HepG2 (cell line): ENCODE results near the gene NPPB. TPM values are rescaled to one million over a fixed set of nuclear protein-coding genes. Genes with fewer than 3 reads are reported as not detected.

Source experiments
- ATAC-seq: fragments of 200-7000 bp; cut with Tn5 transposase; 3 replicates; pipeline ENCODE4 v1.9.1; 2020; ENCODE audit warnings: mild to moderate bottlenecking, moderate library complexity
- BruUV-seq: library from RNA; stranded (reverse); fragments of 400-500 nt; replicated peaks from 2 replicates; lab custom pipeline; 2021; lab: Mats Ljungman, UMichigan
- CTCF ChIA-PET: fragments of 300-600 bp; formaldehyde crosslinking; extraction: SDS; loops from one replicate; lab custom pipeline; 2021; ENCODE audit warnings: low total read pairs, inconsistent platforms, low intra/inter-chr PET ratio; lab: Yijun Ruan, JAX
- POLR2A ChIA-PET: fragments of 350-600 bp; sonication (Branson Sonifier 250); formaldehyde crosslinking; loops from one replicate; lab custom pipeline; 2020; ENCODE audit warnings: antibody characterized with exemption, inconsistent platforms; lab: Yijun Ruan, JAX
- DNase-seq: peaks from one replicate; pipeline ENCODE4 v3.0.0-alpha.2; 2015; ENCODE audit warnings: low spot score
- FAIRE-seq: peaks from 3 replicates; lab custom pipeline; 2011; peaks lifted over from hg19 to GRCh38; lab: Jason Lieb, UNC
- H2AFZ ChIP-seq: one replicate; pipeline ENCODE4 v1.6.1; 2011; ENCODE audit warnings: low read length, inconsistent platforms
- H3K27ac ChIP-seq: fragments of 300-600 bp; 3 replicates; pipeline ENCODE4 v1.8.0; 2011; ENCODE audit warnings: mixed run types, mild to moderate bottlenecking, mixed read lengths, low read length, inconsistent platforms; ENCODE audit not compliant: insufficient read depth; ENCODE audit errors: extremely low read length
- H3K27me3 ChIP-seq, 2 experiments: fragments of 200-600 bp in 1 of 2; 2 replicates in 1 of 2; 3 replicates in 1 of 2; pipeline versions ENCODE4 v1.6.0 to v1.8.0; 2011; ENCODE audit warnings: low read length in 2 of 2, mild to moderate bottlenecking in 2 of 2, moderate library complexity in 2 of 2, inconsistent platforms in 1 of 2; ENCODE audit not compliant: insufficient read depth in 2 of 2, control insufficient read depth in 1 of 2
- H3K36me3 ChIP-seq, 2 experiments: fragments of 200-600 bp in 1 of 2; replicated peaks in 1 of 2; 2 replicates in 1 of 2; 3 replicates in 1 of 2; pipeline versions ENCODE4 v1.5.1 to v1.8.0; 2011; ENCODE audit warnings: low read length in 2 of 2, inconsistent platforms in 1 of 2; ENCODE audit not compliant: insufficient read depth in 2 of 2, control insufficient read depth in 1 of 2
- H3K4me1 ChIP-seq: 2 replicates; pipeline ENCODE4 v1.5.1; 2012; ENCODE audit warnings: low read length, inconsistent platforms; ENCODE audit not compliant: insufficient read depth
- H3K4me2 ChIP-seq: 2 replicates; pipeline ENCODE4 v1.6.0; 2011; ENCODE audit warnings: low read depth, low read length, inconsistent platforms
- H3K4me3 ChIP-seq, 3 experiments: fragments of 200-600 bp in 1 of 3; sonication (generic), shearing (Covaris generic) in 1 of 3; replicated peaks in 1 of 3; 2 replicates each; pipeline ENCODE4 v1.5.1; 2011 to 2016; ENCODE audit warnings: low read length in 3 of 3, inconsistent platforms in 2 of 3, low read depth in 2 of 3, mild to moderate bottlenecking in 2 of 3, control low read depth in 1 of 3, mixed read lengths in 1 of 3; ENCODE audit not compliant: insufficient read depth in 1 of 3
- H3K79me2 ChIP-seq: one replicate; pipeline ENCODE4 v1.6.1; 2011; ENCODE audit warnings: low read length, inconsistent platforms; ENCODE audit not compliant: insufficient read depth
- H3K9ac ChIP-seq: 2 replicates; pipeline ENCODE4 v1.6.0; 2011; ENCODE audit warnings: mild to moderate bottlenecking, low read depth, low read length, inconsistent platforms; ENCODE audit not compliant: insufficient read depth
- H3K9me3 ChIP-seq: 2 replicates; pipeline ENCODE4 v1.5.1; 2012; ENCODE audit warnings: mild to moderate bottlenecking, low read length
- H4K20me1 ChIP-seq: 2 replicates; pipeline ENCODE4 v1.6.0; 2011; ENCODE audit warnings: inconsistent platforms, mild to moderate bottlenecking, low read length, moderate library complexity; ENCODE audit not compliant: insufficient read depth
- AHR ChIP-seq: IDR thresholded peaks from 2 replicates; pipeline ENCODE4 v1.6.1; 2018; ENCODE audit warnings: missing genetic modification reagents, missing compliant biosample characterization
- CSRNP2 ChIP-seq: sonication (generic); formaldehyde crosslinking; conservative IDR thresholded peaks from 2 replicates; pipeline ENCODE4 v1.8.0; 2022; ENCODE audit warnings: low read depth, missing genetic modification reagents
- DMTF1 ChIP-seq: sonication (generic); formaldehyde crosslinking; IDR thresholded peaks from 2 replicates; pipeline ENCODE4 v1.4.0; 2020; ENCODE audit warnings: mild to moderate bottlenecking, missing genetic modification reagents
- EZH2 ChIP-seq: conservative IDR thresholded peaks from 2 replicates; pipeline ENCODE4 v1.6.1; 2012; ENCODE audit warnings: mild to moderate bottlenecking, low read depth, low read length, moderate library complexity
- HHEX ChIP-seq: IDR thresholded peaks from 2 replicates; pipeline ENCODE4 v1.6.1; 2016; ENCODE audit warnings: control low read depth
- KDM1A ChIP-seq: IDR thresholded peaks from 2 replicates; pipeline ENCODE4 v1.6.1; 2016; ENCODE audit warnings: missing compliant biosample characterization
- KLF16 ChIP-seq, 2 experiments: sonication (generic) in 1 of 2; formaldehyde crosslinking in 1 of 2; IDR thresholded peaks; 2 replicates each; pipeline versions ENCODE4 v1.6.1 to v1.8.0; 2016 to 2023; ENCODE audit warnings: missing genetic modification reagents in 2 of 2, missing compliant biosample characterization in 1 of 2
- MTA3 ChIP-seq: sonication (generic); formaldehyde crosslinking; IDR thresholded peaks from 2 replicates; pipeline ENCODE4 v1.4.0; 2020; ENCODE audit warnings: missing genetic modification reagents
- POLR2G ChIP-seq: fragments of 200-400 bp; formaldehyde crosslinking; IDR thresholded peaks from 2 replicates; pipeline ENCODE4 v1.6.1; 2018; ENCODE audit warnings: mild to moderate bottlenecking, low read depth, low read length, moderate library complexity
- REPIN1 ChIP-seq: sonication (generic); formaldehyde crosslinking; IDR thresholded peaks from 2 replicates; pipeline ENCODE4 v1.8.0; 2022; ENCODE audit warnings: missing genetic modification reagents, low read depth, mild to moderate bottlenecking, borderline replicate concordance
- ZBTB42 ChIP-seq: sonication (generic); formaldehyde crosslinking; IDR thresholded peaks from 2 replicates; pipeline ENCODE4 v1.5.0; 2020; ENCODE audit warnings: mild to moderate bottlenecking, missing genetic modification reagents
- ZNF350 ChIP-seq: sonication (generic); formaldehyde crosslinking; IDR thresholded peaks from 2 replicates; pipeline ENCODE4 v1.4.0; 2020; ENCODE audit warnings: mild to moderate bottlenecking, low read depth, missing genetic modification reagents, borderline replicate concordance
- ZNF451 ChIP-seq: sonication (generic); formaldehyde crosslinking; IDR thresholded peaks from 2 replicates; pipeline ENCODE4 v1.5.0; 2020; ENCODE audit warnings: mild to moderate bottlenecking, missing genetic modification reagents
- ZNF616 ChIP-seq: sonication (generic); formaldehyde crosslinking; IDR thresholded peaks from 2 replicates; pipeline ENCODE4 v1.5.0; 2020; ENCODE audit warnings: low read depth, mild to moderate bottlenecking, missing genetic modification reagents
- ZNF850 ChIP-seq: sonication (generic); formaldehyde crosslinking; conservative IDR thresholded peaks from 2 replicates; pipeline ENCODE4 v1.9.0; 2021; ENCODE audit warnings: mild to moderate bottlenecking, missing genetic modification reagents
- ZNF883 ChIP-seq: sonication (generic); formaldehyde crosslinking; IDR thresholded peaks from 2 replicates; pipeline ENCODE4 v1.5.1; 2020; ENCODE audit warnings: mild to moderate bottlenecking, missing genetic modification reagents; ENCODE audit errors: not compliant biosample characterization
- ZSCAN25 ChIP-seq: sonication (generic); formaldehyde crosslinking; IDR thresholded peaks from 2 replicates; pipeline ENCODE4 v1.8.0; 2022; ENCODE audit warnings: mild to moderate bottlenecking, missing genetic modification reagents
- WGBS: methylation state at CpG from one replicate; pipeline ENCODE4 v1.1.6; 2017; ENCODE audit warnings: low lambda C conversion rate; 5-methylcytosine and 5-hydroxymethylcytosine counted together
- in situ Hi-C: cut with HindIII; loops from 2 replicates; pipeline ENCODE4 v1.10.0; 2017; ENCODE audit warnings: low pct_unique_long_range_greater_than_20kb; ENCODE audit not compliant: extremely low pct_ligation_motif_present
- intact Hi-C: fragments of 100-400 bp; cut with micrococcal nuclease; formaldehyde crosslinking; loops from one replicate; pipeline ENCODE4 v1.10.0; 2022; ENCODE audit not compliant: unreplicated experiment
- polyA plus RNA-seq, 8 experiments: library from polyadenylated mRNA; depleted of rRNA in 3 of 8; stranded (reverse) in 7 of 8; unstranded in 1 of 8; fragments of >200 nt; fragmentation: Illumina TruSeq in 4 of 8; extraction: Trizol in 4 of 8; gene quantifications; 2 replicates each; pipeline versions ENCODE4 v1.2.1 to v1.2.3, GENCODE V29; 2011 to 2016; ENCODE audit warnings: low read depth in 4 of 8, missing spikeins in 1 of 8, mixed read lengths in 1 of 8; ENCODE audit not compliant: insufficient read depth in 1 of 8
- total RNA-seq, 5 experiments: library from RNA; depleted of rRNA; stranded (reverse); fragments of >200 nt; fragmentation: Illumina TruSeq; extraction: Trizol; gene quantifications; 2 replicates each; pipeline ENCODE4 v1.2.3, GENCODE V29; 2016; ENCODE audit warnings: low read depth in 1 of 5
- TF ChIP-seq, protein P1 (sequence below): IDR thresholded peaks from 2 replicates; pipeline ENCODE4 v1.6.1; 2012; ENCODE audit warnings: low read length, improper control_type of control experiment

The NPPB gene
- total and polyA plus RNA-seq, 2 of the 13 experiments (the other 11 are each of a cell fraction or from before 2014, with no cell fraction given) = 1.9 TPM; not detected in 1

DNA sequence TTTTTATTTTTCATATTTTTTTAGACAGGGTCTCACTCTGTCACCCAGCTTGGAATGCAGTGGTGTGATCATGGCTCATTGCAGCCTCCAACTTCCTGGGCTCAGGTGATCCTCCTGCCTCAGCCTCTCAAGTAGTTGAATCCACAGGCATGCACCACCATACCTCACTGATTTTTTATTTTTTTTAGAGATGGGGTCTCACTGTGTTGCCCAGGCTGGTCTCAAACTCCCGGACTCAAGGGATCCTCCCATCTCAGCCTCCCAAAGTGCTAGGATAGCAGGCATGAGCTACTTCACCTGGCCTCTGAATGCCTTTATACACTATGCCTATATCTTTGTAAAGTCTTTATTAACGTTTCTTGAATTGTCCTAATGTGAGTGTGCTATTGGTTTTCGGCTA is 10.4 kb upstream of the NPPB start:
- peaks cover 0 to 3% of the 10 kb centered on the region in 2 experiments; a peak in 2 of 5 replicates for H3K27me3 ChIP-seq
- no peak overlapping the region for H2AFZ ChIP-seq
- FAIRE-seq = no peak
- H3K4me2 ChIP-seq = no peak overlapping the region
- H3K79me2 ChIP-seq = no peaks in the 10 kb centered on the region
- H3K36me3 ChIP-seq = no peaks in the 10 kb centered on the region
- peaks cover 17% of the 10 kb centered on the region for H3K4me1 ChIP-seq
- in situ Hi-C loops = no loop called here
- no peak overlapping the region for H3K4me3 ChIP-seq
- 11% methylated on average over 3 of the region's 3 CpGs for WGBS
- ChIA-PET POLR2A (no interaction called here), CTCF (no interaction called here)
- no TSS peak for BruUV-seq
- no peak for TF ChIP-seq KLF16 (CRISPR knock-in tag; IDR thresholded peaks at IDR 0.05)
- TF ChIP-seq DMTF1 = no peak
- no peak for TF ChIP-seq ZNF616 (CRISPR knock-in tag)
- TF ChIP-seq, protein P1, sequence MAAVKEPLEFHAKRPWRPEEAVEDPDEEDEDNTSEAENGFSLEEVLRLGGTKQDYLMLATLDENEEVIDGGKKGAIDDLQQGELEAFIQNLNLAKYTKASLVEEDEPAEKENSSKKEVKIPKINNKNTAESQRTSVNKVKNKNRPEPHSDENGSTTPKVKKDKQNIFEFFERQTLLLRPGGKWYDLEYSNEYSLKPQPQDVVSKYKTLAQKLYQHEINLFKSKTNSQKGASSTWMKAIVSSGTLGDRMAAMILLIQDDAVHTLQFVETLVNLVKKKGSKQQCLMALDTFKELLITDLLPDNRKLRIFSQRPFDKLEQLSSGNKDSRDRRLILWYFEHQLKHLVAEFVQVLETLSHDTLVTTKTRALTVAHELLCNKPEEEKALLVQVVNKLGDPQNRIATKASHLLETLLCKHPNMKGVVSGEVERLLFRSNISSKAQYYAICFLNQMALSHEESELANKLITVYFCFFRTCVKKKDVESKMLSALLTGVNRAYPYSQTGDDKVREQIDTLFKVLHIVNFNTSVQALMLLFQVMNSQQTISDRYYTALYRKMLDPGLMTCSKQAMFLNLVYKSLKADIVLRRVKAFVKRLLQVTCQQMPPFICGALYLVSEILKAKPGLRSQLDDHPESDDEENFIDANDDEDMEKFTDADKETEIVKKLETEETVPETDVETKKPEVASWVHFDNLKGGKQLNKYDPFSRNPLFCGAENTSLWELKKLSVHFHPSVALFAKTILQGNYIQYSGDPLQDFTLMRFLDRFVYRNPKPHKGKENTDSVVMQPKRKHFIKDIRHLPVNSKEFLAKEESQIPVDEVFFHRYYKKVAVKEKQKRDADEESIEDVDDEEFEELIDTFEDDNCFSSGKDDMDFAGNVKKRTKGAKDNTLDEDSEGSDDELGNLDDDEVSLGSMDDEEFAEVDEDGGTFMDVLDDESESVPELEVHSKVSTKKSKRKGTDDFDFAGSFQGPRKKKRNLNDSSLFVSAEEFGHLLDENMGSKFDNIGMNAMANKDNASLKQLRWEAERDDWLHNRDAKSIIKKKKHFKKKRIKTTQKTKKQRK = no peak
- no peak for TF ChIP-seq KDM1A
- no peak for TF ChIP-seq ZBTB42 (CRISPR knock-in tag)
- TF ChIP-seq CSRNP2 (CRISPR knock-in tag) = no peak
- TF ChIP-seq POLR2G = no peak
- TF ChIP-seq ZNF883 (CRISPR knock-in tag) = no peak
- no peak for TF ChIP-seq ZNF451 (CRISPR knock-in tag)
- no peak for TF ChIP-seq HHEX (CRISPR knock-in tag)
- TF ChIP-seq MTA3 (CRISPR knock-in tag) = no peak
- TF ChIP-seq AHR (CRISPR knock-in tag) = no peak
- no peak for TF ChIP-seq ZSCAN25
- no peak for TF ChIP-seq ZNF850 (CRISPR knock-in tag)
- TF ChIP-seq ZNF350 (CRISPR knock-in tag) = no peak
- no peak for TF ChIP-seq EZH2
- no peak for TF ChIP-seq REPIN1 (CRISPR knock-in tag)
- no peak for ATAC-seq
- intact Hi-C loops = no loop called here
- no peaks in the 10 kb centered on the region for H4K20me1 ChIP-seq
- no peak overlapping the region for H3K27ac ChIP-seq
- no peak overlapping the region for H3K9ac ChIP-seq
- DNase-seq = no peak
- no peaks in the 10 kb centered on the region for H3K9me3 ChIP-seq
